Epithelial cell of proximal tubule (primary cell): ENCODE data around the gene ADGRG2. TPM values are rescaled to one million over a fixed set of nuclear protein-coding genes. Genes with fewer than 3 reads are reported as not detected.

Experiments
- DNase-seq: peaks from one replicate; pipeline ENCODE4 v3.0.0-alpha.2; 2011; ENCODE audit warnings: low read depth
- H3K4me3 ChIP-seq: 2 replicates; pipeline ENCODE4 v1.5.1; 2011; ENCODE audit warnings: low read depth, mild to moderate bottlenecking, low read length
- total RNA-seq: library from RNA; depleted of rRNA; stranded (reverse); fragments of >200 nt; gene quantifications from 2 replicates; pipeline ENCODE4 v1.2.3, GENCODE V29; 2015
- TF ChIP-seq, protein P1 (sequence below): conservative IDR thresholded peaks from 2 replicates; pipeline ENCODE4 v1.5.1; 2012; ENCODE audit warnings: low read depth, mild to moderate bottlenecking, low read length

ADGRG2 gene, protein sequence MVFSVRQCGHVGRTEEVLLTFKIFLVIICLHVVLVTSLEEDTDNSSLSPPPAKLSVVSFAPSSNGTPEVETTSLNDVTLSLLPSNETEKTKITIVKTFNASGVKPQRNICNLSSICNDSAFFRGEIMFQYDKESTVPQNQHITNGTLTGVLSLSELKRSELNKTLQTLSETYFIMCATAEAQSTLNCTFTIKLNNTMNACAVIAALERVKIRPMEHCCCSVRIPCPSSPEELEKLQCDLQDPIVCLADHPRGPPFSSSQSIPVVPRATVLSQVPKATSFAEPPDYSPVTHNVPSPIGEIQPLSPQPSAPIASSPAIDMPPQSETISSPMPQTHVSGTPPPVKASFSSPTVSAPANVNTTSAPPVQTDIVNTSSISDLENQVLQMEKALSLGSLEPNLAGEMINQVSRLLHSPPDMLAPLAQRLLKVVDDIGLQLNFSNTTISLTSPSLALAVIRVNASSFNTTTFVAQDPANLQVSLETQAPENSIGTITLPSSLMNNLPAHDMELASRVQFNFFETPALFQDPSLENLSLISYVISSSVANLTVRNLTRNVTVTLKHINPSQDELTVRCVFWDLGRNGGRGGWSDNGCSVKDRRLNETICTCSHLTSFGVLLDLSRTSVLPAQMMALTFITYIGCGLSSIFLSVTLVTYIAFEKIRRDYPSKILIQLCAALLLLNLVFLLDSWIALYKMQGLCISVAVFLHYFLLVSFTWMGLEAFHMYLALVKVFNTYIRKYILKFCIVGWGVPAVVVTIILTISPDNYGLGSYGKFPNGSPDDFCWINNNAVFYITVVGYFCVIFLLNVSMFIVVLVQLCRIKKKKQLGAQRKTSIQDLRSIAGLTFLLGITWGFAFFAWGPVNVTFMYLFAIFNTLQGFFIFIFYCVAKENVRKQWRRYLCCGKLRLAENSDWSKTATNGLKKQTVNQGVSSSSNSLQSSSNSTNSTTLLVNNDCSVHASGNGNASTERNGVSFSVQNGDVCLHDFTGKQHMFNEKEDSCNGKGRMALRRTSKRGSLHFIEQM
- total RNA-seq, result 0.14 and 0.17 TPM in 2 replicates

- H3K4me3 ChIP-seq, result peak within 1 kb of the TSS; percentile 6
- DNase-seq, result no peak
- TF ChIP-seq, protein P1, sequence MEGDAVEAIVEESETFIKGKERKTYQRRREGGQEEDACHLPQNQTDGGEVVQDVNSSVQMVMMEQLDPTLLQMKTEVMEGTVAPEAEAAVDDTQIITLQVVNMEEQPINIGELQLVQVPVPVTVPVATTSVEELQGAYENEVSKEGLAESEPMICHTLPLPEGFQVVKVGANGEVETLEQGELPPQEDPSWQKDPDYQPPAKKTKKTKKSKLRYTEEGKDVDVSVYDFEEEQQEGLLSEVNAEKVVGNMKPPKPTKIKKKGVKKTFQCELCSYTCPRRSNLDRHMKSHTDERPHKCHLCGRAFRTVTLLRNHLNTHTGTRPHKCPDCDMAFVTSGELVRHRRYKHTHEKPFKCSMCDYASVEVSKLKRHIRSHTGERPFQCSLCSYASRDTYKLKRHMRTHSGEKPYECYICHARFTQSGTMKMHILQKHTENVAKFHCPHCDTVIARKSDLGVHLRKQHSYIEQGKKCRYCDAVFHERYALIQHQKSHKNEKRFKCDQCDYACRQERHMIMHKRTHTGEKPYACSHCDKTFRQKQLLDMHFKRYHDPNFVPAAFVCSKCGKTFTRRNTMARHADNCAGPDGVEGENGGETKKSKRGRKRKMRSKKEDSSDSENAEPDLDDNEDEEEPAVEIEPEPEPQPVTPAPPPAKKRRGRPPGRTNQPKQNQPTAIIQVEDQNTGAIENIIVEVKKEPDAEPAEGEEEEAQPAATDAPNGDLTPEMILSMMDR, result no peak
Measured at GRCh38 chrX:19121898-19122640, at the start of gene ADGRG2. ADGRG2 (minus strand) TSS chrX:19122468; CDS start chrX:19068834, 53,634 bp downstream.

DNA sequence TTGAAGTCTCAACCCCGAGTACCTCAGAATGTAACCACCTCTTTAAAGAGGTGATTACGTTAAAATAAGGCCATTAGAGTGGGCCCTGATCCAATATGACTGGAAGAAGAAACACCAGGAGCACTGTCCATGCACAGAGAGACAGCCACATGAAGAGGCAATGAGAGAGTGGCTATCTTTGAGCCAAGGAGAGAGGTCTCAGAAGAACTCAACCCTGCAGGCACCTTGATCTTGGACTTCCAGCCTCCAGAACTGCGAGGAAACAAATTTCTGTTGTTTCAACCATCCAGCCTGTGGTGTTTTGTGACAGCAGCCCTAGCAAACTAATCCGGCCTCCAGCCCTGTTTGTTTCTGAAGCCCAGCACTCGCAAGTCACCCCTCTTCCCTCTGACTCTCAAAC, 46.3 kb upstream of the ADGRG2 start:
- H3K4me3 ChIP-seq, result no peak overlapping the region
- TF ChIP-seq, protein P1, result no peak
- no peak for DNase-seq

DNA sequence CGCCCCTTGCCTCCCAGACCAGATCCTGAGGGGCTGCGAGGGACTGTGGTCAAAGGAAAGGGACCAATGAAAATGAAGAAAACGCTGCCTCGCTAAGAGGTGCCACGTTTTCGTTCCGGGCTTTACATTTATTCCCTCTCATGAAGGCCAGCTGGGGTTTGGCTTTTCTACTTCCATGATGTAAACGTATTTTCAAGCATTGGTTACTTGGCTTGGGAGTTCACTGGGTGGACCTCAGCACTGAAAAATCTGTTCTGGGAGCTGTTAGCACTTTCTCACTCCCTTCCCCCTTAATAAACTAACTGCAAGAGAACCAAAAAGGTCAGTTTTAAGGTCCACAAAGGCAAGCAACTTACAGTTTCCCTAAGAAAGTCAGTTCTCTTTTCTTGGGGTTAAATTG, 40.6 kb upstream of the ADGRG2 start:
- DNase-seq, result no peak
- H3K4me3 ChIP-seq, result no peak overlapping the region
- TF ChIP-seq, protein P1, result no peak

DNA sequence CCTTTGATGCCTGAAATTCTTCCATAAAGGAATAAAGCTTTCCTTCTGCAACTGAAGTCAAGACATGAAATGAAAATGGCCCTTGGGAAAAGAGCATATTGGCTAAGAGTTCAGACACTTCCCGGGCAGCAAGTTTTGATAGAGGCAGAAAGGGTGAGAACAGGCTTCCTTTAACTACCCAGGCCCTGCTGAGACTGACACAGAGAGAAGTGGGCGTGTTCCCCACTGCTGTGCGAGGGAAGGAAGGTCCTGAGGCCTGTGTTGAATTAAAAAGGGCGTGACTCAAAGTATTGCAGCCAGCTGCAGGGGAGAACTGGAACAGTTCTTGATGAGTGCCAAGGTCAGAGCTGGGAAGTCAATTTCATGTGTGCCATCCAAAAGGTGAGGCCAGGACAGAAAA, 33.9 kb upstream of the ADGRG2 start:
- no peak for DNase-seq
- TF ChIP-seq, protein P1, result no peak
- H3K4me3 ChIP-seq, result no peak overlapping the region

DNA sequence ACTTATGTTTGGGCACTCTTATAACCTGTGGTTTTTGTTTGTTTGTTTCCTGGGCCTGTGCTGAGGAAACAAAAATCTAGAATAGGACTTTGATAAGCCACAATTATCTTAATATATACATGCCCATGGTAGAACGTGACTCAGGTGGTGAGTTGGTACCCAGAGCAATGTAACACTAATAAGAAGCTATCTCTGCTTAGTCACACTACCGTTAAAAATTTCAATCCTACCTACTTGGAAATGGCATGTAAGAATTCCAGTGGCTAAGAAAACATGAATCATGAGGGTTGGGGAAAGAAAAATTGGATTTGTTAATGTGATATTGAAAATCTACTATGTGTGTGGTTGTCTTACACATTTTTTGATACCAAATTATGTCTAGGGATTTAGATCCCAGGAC, 30.5 kb upstream of the ADGRG2 start:
- no peak for DNase-seq
- H3K4me3 ChIP-seq, result no peak overlapping the region
- TF ChIP-seq, protein P1, result no peak

- no peak for DNase-seq
- TF ChIP-seq, protein P1, result no peak
- no peak overlapping the region for H3K4me3 ChIP-seq
Measured at GRCh38 chrX:19137067-19137466, 14.8 kb upstream of the ADGRG2 start.
